GM12878 (cell line): ENCODE results near the gene PDE7B.

Experiments
- BHLHE40 ChIP-seq, 2 experiments: fragments of 450-650 bp in 1 of 2; IDR thresholded peaks; 2 replicates each; pipeline ENCODE4 v1.6.1; 2011 to 2017; ENCODE audit warnings: low read depth in 2 of 2, borderline replicate concordance in 1 of 2, improper control_type of control experiment in 1 of 2, low read length in 1 of 2, mild to moderate bottlenecking in 1 of 2
- EZH2 ChIP-seq: IDR thresholded peaks from 2 replicates; pipeline ENCODE4 v1.6.1; 2012; ENCODE audit warnings: low read depth, mild to moderate bottlenecking, control low read depth, inconsistent platforms, low read length, borderline replicate concordance; ENCODE audit not compliant: control insufficient read depth
- JUND ChIP-seq: IDR thresholded peaks from 2 replicates; pipeline ENCODE4 v1.6.1; 2012; ENCODE audit warnings: low read depth, mild to moderate bottlenecking, low read length, improper control_type of control experiment, moderate library complexity
- NR2C2 ChIP-seq: IDR thresholded peaks from 2 replicates; pipeline ENCODE4 v1.6.1; 2011; ENCODE audit warnings: borderline replicate concordance, low read depth; ENCODE audit not compliant: control insufficient read depth, insufficient read length
- RAD21 ChIP-seq: IDR thresholded peaks from 2 replicates; pipeline ENCODE4 v1.6.1; 2011; ENCODE audit warnings: mild to moderate bottlenecking, low read depth, low read length, moderate library complexity; ENCODE audit not compliant: insufficient read depth
- RAD51 ChIP-seq: fragments of 450-650 bp; IDR thresholded peaks from 2 replicates; pipeline ENCODE4 v1.6.1; 2016; ENCODE audit warnings: moderate library complexity, mild to moderate bottlenecking, inconsistent platforms
- RFX5 ChIP-seq: IDR thresholded peaks from 2 replicates; pipeline ENCODE4 v1.6.1; 2011; ENCODE audit warnings: low read depth, low read length, improper control_type of control experiment
- SIN3A ChIP-seq: IDR thresholded peaks from 2 replicates; pipeline ENCODE4 v1.6.1; 2012; ENCODE audit warnings: low read depth, low read length, improper control_type of control experiment
- TCF12 ChIP-seq: IDR thresholded peaks from 2 replicates; pipeline ENCODE4 v1.6.1; 2011; ENCODE audit warnings: low read depth, mild to moderate bottlenecking, low read length
- TF ChIP-seq, protein P1 (sequence below), 3 experiments: IDR thresholded peaks in 2 of 3; conservative IDR thresholded peaks in 1 of 3; 2 replicates each; pipeline ENCODE4 v1.5.1; 2011; ENCODE audit warnings: low read depth in 3 of 3, low read length in 3 of 3, mild to moderate bottlenecking in 3 of 3, control low read depth in 2 of 3, moderate library complexity in 2 of 3, inconsistent platforms in 1 of 3, mixed read lengths in 1 of 3; ENCODE audit not compliant: control insufficient read depth in 2 of 3, insufficient read depth in 1 of 3; ENCODE audit errors: extremely low read depth in 1 of 3
- TF ChIP-seq, protein P2 (sequence below): IDR thresholded peaks from 2 replicates; pipeline ENCODE4 v1.6.1; 2011; ENCODE audit warnings: low read depth, mild to moderate bottlenecking, low read length, moderate library complexity, borderline replicate concordance; ENCODE audit errors: extremely low read depth

DNA sequence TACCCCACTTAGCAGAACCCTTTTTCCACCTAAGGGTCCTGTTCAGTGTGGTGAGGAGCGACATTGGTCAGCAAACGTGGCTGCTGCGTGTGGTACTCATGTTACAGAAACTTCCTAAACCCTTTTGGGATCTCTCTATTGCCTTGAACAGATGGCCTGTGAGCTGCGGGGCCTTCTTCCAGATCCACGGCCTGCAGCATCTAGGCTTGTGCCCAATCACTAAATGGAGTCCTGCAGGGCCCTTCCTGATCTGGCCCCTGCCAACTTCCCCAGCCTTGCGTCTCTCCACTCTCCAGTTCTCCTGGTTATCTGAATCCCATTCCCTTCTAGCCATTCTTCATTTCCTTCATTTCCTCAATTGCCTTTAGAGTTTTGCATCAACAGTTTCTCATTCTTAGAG is 85.6 kb downstream of the PDE7B start:
- TF ChIP-seq, protein P1, sequence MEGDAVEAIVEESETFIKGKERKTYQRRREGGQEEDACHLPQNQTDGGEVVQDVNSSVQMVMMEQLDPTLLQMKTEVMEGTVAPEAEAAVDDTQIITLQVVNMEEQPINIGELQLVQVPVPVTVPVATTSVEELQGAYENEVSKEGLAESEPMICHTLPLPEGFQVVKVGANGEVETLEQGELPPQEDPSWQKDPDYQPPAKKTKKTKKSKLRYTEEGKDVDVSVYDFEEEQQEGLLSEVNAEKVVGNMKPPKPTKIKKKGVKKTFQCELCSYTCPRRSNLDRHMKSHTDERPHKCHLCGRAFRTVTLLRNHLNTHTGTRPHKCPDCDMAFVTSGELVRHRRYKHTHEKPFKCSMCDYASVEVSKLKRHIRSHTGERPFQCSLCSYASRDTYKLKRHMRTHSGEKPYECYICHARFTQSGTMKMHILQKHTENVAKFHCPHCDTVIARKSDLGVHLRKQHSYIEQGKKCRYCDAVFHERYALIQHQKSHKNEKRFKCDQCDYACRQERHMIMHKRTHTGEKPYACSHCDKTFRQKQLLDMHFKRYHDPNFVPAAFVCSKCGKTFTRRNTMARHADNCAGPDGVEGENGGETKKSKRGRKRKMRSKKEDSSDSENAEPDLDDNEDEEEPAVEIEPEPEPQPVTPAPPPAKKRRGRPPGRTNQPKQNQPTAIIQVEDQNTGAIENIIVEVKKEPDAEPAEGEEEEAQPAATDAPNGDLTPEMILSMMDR (IDR thresholded peaks at IDR 0.05 in 2 of 3, conservative IDR thresholded peaks at IDR 0.05 in 1 of 3; ENCODE audit: control insufficient read depth in 2 of 3, extremely low read depth in 1 of 3, insufficient read depth in 1 of 3, low read depth in 3 of 3, low read length in 3 of 3) = no peak
- no peak for TF ChIP-seq EZH2
- no peak for TF ChIP-seq TCF12
- no peak for TF ChIP-seq JUND
- no peak for TF ChIP-seq BHLHE40 (IDR thresholded peaks at IDR 0.05; ENCODE audit: borderline replicate concordance in 1 of 2, low read depth in 2 of 2, low read length in 1 of 2)
- no peak for TF ChIP-seq NR2C2
- TF ChIP-seq SIN3A = no peak
- TF ChIP-seq RAD51 = no peak
- no peak for TF ChIP-seq RFX5
- TF ChIP-seq, protein P2, sequence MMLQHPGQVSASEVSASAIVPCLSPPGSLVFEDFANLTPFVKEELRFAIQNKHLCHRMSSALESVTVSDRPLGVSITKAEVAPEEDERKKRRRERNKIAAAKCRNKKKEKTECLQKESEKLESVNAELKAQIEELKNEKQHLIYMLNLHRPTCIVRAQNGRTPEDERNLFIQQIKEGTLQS = no peak
- TF ChIP-seq RAD21 = no peak
